Natural killer cell treated with Interleukin-12 subunit alpha and Interleukin-12 subunit beta and Interleukin-15 and Interleukin-18, amount 100 ng/mL, for 72 hours (primary cell): ENCODE measurements around the gene SLC1A2. TPM values are rescaled to one million over a fixed set of nuclear protein-coding genes. Genes with fewer than 3 reads are reported as not detected.

Source experiments
- ATAC-seq, 2 donors: fragments of 150-1000 bp; cut with Tn5 transposase in 1 of 2; sonication (Bioruptor Pico), chemical (Tn5 transposase) in 1 of 2; 2 replicates each; pipeline ENCODE4 v1.10.0; 2021
- DNase-seq: peaks from one replicate; pipeline ENCODE4 v3.0.0; 2022; ENCODE audit warnings: low spot score
- H3K27ac Mint-ChIP-seq, 2 donors: 1 replicate in 1 of 2; 2 replicates in 1 of 2; pipeline ENCODE4 v1.8.0; 2022; ENCODE audit warnings: mixed read lengths in 2 of 2, mild to moderate bottlenecking in 1 of 2, moderate library complexity in 1 of 2
- H3K27me3 Mint-ChIP-seq, 2 donors: 1 replicate in 1 of 2; 2 replicates in 1 of 2; pipeline ENCODE4 v1.8.0; 2022; ENCODE audit warnings: mixed read lengths in 2 of 2
- H3K36me3 Mint-ChIP-seq: one replicate; pipeline ENCODE4 v1.8.0; 2022; ENCODE audit warnings: mixed read lengths
- H3K4me1 Mint-ChIP-seq, 2 donors: 1 replicate in 1 of 2; 2 replicates in 1 of 2; pipeline ENCODE4 v1.8.0; 2022; ENCODE audit warnings: low read depth in 2 of 2, mixed read lengths in 2 of 2, mild to moderate bottlenecking in 1 of 2
- H3K4me3 Mint-ChIP-seq: one replicate; pipeline ENCODE4 v1.8.0; 2022; ENCODE audit warnings: mixed read lengths
- H3K9me3 Mint-ChIP-seq: 2 replicates; pipeline ENCODE4 v1.8.0; 2022; ENCODE audit warnings: mixed read lengths
- total RNA-seq, 2 donors: library from RNA; stranded (reverse); gene quantifications; one replicate each; pipeline ENCODE4 v1.2.3, GENCODE V29; 2022

The SLC1A2 gene
- total RNA-seq, 2 donors from 2014 or later, result 0.12 TPM; not detected in 1

DNA sequence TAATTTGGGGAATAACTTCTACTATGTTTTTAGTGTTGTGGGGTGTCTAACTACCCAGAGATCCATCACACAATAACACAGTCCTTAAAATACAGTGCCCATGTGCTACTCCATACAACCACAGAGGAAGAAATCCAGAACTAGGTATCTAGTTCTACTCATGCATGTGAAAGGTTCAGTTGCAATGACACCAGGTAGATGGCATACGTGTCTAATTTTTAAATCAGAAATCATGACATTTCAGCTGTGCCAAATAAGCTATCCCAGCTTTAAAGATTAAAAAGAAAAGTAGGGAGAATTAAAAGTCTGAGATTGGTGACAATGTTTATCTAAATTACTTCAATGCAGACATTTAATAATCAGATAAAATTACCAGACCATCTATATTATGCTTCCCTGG is 158.2 kb downstream of the SLC1A2 start:
- H3K9me3 Mint-ChIP-seq, result no peaks in the 10 kb centered on the region
- peaks cover 12 to 16% of the 10 kb centered on the region in 2 donors for H3K4me1 Mint-ChIP-seq
- H3K4me3 Mint-ChIP-seq, result no peak overlapping the region
- no peaks in the 10 kb centered on the region for H3K36me3 Mint-ChIP-seq
- ATAC-seq (no peak), DNase-seq (no peak)
- no peak overlapping the region for H3K27ac Mint-ChIP-seq
- peaks cover 7% of the 10 kb centered on the region in 2 donors for H3K27me3 Mint-ChIP-seq

DNA sequence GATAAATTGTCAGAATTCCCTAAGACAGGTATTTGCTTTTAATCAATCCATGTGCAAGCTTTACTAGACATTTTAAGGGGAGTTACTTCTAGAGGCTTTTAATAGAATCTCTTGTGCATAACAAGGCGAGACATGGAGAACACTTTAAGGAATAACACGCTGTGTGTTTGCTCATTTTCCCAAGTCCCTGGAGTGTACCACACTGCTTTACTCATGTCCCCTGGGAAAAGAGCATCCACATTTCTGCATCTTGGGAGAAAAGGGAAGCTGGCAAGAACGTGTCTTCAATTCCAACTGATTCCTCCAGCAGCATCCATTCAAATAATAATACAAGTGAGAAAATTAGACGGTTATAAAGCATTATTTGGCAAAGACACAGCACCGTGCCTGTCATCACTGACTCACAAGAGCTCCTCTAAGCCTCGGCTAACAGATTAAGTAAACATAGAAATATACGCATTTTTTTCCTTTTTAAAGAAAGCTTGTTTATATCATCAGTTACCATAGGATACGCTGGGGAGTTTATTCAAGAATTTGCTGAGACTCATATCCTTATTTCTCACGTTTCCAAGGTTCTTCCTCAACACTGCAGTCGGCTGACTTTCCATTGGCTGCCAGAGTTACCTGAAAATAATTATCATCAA is 158.9 kb downstream of the SLC1A2 start:
- Mint-ChIP-seq H3K4me1 (peaks cover 15 to 20% of the 10 kb centered on the region in 2 donors), H3K4me3 (no peak overlapping the region), H3K36me3 (no peaks in the 10 kb centered on the region), H3K27me3 (peaks cover 7% of the 10 kb centered on the region in 2 donors), H3K9me3 (no peaks in the 10 kb centered on the region), H3K27ac (no peak overlapping the region)
- ATAC-seq (no peak), DNase-seq (no peak)

DNA sequence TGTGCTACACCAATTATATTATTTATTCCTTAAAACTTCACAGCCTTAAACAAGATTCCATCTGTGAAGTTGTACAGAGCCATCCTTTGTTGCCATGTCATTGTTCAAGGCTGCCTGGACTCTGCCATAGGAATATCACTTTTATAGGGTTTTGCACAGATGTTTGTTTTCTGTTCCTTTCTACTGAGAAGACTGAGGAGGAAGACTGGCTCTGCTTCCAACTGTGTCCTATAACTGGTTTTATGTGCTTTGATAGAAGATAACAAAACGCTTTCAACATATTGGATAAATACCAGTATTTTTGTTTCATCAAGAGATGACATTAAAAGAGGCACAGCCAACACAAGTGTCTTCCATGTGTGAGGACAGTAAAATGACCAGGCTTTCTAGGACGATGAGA is 159.8 kb downstream of the SLC1A2 start:
- H3K27ac Mint-ChIP-seq, result no peak overlapping the region
- peaks cover 7% of the 10 kb centered on the region in 2 donors for H3K27me3 Mint-ChIP-seq
- H3K36me3 Mint-ChIP-seq, result no peaks in the 10 kb centered on the region
- H3K9me3 Mint-ChIP-seq, result peaks cover 3% of the 10 kb centered on the region
- DNase-seq, result no peak
- ATAC-seq, result no peak
- no peak overlapping the region for H3K4me3 Mint-ChIP-seq
- peaks cover 20% of the 10 kb centered on the region in 2 donors for H3K4me1 Mint-ChIP-seq

DNA sequence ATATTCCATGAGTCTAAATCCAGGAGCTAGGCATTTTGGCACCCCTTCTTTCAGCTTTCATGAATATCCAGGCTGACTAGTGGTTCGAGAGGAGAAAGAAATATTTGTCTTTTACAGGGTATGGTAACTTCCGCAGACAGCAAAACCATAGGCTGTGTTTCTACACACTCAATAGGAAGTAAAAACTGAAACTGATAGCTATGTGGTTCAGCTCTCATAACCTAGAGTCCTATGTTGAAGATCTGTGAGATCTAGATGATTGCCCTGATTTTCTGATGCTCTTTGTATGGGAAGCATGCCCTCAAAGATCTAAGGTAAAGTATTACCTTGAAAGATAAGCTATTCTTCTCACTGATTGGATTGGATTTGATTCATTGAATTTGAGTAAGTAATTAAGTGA is 162.1 kb downstream of the SLC1A2 start:
- Mint-ChIP-seq H3K27ac (peak overlapping the region; percentile 40 to 43), H3K27me3 (peaks cover 7% of the 10 kb centered on the region in 2 donors), H3K36me3 (no peaks in the 10 kb centered on the region), H3K4me3 (peak overlapping the region; percentile 68), H3K4me1 (peaks cover 20% of the 10 kb centered on the region in 2 donors), H3K9me3 (peaks cover 3% of the 10 kb centered on the region)
- peak; percentile 88 for ATAC-seq
- no peak for DNase-seq

DNA sequence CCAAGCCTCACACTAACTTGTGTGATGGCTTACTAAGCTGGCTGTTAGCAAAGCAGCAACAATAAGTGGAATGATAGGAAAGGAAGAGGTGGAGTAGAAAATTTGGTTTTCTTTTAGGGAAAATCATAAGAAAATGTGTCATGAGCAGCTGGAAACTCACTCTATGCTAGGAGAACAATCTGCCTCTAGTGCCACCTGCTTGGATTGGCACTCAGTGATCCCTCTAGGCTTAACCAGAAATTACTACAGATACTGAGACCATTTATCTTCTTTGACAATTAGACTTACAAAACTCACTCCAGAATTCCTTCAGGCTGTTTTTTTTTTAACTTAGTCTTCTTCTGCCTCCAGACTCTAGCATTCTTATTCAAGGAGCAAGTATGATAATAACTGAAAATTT is 163.1 kb downstream of the SLC1A2 start:
- Mint-ChIP-seq H3K4me3 (peak overlapping the region; percentile 35), H3K9me3 (peaks cover 3% of the 10 kb centered on the region), H3K36me3 (no peaks in the 10 kb centered on the region), H3K4me1 (peaks cover 20% of the 10 kb centered on the region in 2 donors), H3K27me3 (peaks cover 7% of the 10 kb centered on the region in 2 donors), H3K27ac (peak overlapping the region in 1 of 2 donors; percentile 43)
- ATAC-seq (no peak), DNase-seq (no peak)

DNA sequence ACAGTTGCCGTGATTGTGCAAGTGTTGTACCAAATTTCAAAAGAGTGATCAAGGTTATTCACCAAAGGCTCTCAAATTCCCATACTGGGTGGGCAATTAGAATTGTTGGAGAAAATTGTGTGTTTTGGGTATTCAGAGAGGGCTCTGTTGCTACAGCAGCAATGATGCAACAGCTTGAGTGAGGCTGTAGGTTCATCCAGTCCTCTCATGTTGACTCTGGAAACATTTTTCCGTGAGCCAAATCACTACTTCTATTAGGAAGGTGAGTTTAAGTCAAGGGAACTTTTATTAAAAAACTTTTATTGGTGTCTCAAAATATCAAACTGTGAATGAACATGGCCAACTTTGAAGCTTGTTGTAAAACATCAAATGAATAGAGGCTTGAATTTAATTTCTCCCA is 163.8 kb downstream of the SLC1A2 start:
- ATAC-seq (no peak), DNase-seq (no peak)
- Mint-ChIP-seq H3K27ac (peak overlapping the region in 1 of 2 donors; percentile 43), H3K9me3 (peaks cover 3% of the 10 kb centered on the region), H3K27me3 (peaks cover 4 to 5% of the 10 kb centered on the region in 2 donors), H3K4me1 (peaks cover 20% of the 10 kb centered on the region in 2 donors), H3K4me3 (no peak overlapping the region), H3K36me3 (no peaks in the 10 kb centered on the region)

DNA sequence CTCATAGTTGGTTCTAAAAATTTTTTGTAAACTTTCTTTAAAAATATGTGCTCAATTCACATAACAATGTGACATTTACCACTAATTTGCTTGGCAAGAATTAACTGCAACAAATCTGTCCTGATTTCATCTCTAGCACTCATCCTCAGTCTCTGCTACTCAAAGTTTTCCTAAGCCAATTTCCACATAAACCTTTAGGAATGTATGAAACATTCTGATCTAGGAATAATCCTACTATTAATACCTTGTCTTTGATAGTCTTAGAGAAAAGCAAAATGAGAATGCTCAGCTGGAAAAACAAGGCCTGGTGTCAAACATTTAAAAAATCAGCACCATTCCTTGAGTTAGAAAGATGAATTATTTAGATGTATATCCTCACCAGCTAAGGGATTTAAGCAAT is 166.1 kb downstream of the SLC1A2 start:
- no peak for DNase-seq
- Mint-ChIP-seq H3K4me1 (peaks cover 22 to 25% of the 10 kb centered on the region in 2 donors), H3K4me3 (no peak overlapping the region), H3K36me3 (no peaks in the 10 kb centered on the region), H3K27ac (no peak overlapping the region), H3K27me3 (no peaks in the 10 kb centered on the region), H3K9me3 (peaks cover 3% of the 10 kb centered on the region)
- ATAC-seq, result no peak

DNA sequence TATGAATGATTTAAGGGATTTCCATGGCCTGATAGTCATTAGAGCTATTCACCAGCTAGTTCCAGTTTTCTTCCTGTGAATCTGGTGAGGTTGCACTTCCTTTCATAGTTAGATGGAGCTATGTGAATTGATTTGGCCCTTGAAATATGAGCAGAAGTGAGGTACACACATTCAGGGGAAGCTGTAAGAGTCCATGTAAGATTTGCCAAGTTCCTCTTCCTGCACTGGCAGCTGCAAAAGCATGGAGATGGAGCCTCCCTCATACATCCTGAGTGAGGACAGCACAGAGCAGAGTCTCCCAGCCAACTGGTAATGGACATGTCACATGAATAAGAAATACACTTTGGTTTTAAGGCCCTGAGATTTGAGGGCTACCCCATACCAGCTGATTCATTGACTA is 168.7 kb downstream of the SLC1A2 start:
- peak overlapping the region in 1 of 2 donors; percentile 47 for H3K27ac Mint-ChIP-seq
- ATAC-seq (no peak), DNase-seq (no peak)
- H3K4me3 Mint-ChIP-seq, result no peak overlapping the region
- H3K36me3 Mint-ChIP-seq, result no peaks in the 10 kb centered on the region
- peaks cover 3% of the 10 kb centered on the region for H3K9me3 Mint-ChIP-seq
- H3K4me1 Mint-ChIP-seq, result peaks cover 15 to 25% of the 10 kb centered on the region in 2 donors
- no peaks in the 10 kb centered on the region for H3K27me3 Mint-ChIP-seq

DNA sequence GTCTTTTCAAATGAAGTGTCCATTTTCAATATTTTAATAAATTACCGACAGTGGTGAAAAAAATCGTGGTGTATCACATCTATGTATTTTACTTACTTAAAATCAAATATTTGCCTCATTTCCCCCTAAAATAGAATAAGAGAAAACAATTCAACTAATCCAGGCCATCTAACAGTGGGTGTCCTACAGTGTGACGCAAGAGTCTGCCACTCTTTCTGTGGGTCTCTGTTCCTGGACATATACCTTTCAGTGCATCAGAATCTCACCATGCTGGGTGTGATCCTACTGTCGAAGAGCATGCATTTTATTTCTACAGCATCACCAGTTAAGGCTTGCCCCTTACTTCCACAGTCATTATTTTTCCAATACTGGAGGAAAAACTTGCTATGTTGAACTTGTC is 169.2 kb downstream of the SLC1A2 start:
- no peaks in the 10 kb centered on the region for H3K27me3 Mint-ChIP-seq

DNA sequence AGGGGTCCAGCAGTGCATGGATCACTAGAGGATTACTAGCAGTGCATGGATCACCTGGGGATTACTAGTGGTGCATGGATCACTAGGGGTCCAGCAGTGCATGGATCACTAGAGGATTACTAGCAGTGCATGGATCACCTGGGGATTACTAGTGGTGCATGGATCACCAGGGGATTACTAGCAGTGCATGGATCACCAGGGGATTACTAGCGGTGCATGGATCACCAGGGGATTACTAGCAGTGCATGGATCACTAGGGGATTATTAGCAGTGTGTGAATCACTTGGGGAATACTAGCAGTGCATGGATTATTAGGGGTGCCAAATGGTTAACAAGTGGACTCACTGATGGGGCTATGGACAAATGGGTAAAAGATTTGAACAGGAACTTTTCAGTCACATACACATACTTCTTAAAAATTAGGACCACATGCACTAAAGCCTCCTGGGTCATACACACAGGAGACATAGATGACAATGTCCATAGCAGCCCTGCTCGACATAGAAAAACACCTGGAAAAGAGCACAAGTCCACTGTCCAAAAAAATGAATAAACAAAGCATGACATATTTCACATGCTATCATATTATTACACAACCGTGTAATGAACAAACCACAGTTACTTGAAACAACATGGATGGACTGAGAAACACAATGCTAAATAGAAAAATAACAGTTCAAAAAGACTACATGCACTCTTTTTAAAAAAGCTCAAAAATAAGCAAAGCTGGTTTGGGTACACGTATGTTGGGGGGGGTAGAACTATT is 170.6 kb downstream of the SLC1A2 start:
- Mint-ChIP-seq H3K27ac (no peak overlapping the region), H3K36me3 (no peaks in the 10 kb centered on the region), H3K9me3 (no peaks in the 10 kb centered on the region), H3K4me3 (no peak overlapping the region), H3K27me3 (no peaks in the 10 kb centered on the region), H3K4me1 (peaks cover 15 to 23% of the 10 kb centered on the region in 2 donors)
- DNase-seq (no peak), ATAC-seq (no peak)

More for the DNA sequence above, 169.2 kb downstream of the SLC1A2 start:
- Mint-ChIP-seq H3K4me1 (peaks cover 15 to 23% of the 10 kb centered on the region in 2 donors), H3K9me3 (peaks cover 1% of the 10 kb centered on the region), H3K4me3 (no peak overlapping the region), H3K36me3 (no peaks in the 10 kb centered on the region), H3K27ac (peak overlapping the region in 1 of 2 donors; percentile 47)
- DNase-seq (no peak), ATAC-seq (no peak)

DNA sequence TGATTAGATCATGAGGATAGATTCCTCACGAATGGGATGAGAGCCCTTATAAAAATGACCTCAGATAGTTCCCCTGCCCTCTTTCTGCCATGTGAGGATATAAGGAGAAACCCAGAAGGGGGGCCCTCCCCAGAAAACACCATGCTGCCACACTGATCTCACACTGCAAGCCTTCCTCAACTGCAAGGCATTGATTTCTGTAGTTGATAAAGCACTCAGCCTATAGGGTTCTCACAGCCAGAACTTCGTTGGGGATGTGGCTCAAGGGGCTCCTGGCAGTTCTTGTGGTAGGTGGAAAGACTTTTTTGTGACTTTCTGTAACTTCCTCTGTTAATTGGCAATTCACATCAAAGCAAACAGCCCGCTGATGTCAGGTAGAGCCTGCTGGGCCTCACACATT is 171.5 kb downstream of the SLC1A2 start:
- peak; percentile 43 to 69 for ATAC-seq
- no peaks in the 10 kb centered on the region for H3K36me3 Mint-ChIP-seq
- peaks cover 19 to 26% of the 10 kb centered on the region in 2 donors for H3K4me1 Mint-ChIP-seq
- peak overlapping the region; percentile 18 for H3K4me3 Mint-ChIP-seq
- no peaks in the 10 kb centered on the region for H3K27me3 Mint-ChIP-seq
- no peaks in the 10 kb centered on the region for H3K9me3 Mint-ChIP-seq
- no peak for DNase-seq
- H3K27ac Mint-ChIP-seq, result peak overlapping the region; percentile 21 to 78

DNA sequence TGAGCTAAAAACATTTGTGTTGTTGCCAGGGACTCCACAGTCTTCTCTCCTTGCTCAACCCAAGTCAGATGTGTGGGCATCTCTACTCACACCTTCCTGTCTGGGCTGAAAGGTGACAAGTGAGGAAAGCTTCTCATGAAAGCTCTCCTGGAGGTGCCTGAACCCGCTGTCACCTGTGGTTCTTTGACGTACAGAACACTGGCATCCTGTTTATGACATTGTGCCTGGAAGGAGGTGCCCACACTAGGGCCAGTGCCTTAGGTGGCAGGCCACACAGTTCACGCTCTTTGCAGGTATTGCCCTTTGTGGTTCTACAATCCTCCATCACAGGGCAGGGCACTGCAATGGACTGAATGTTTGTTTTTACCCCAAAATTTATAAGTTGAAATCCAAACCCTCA is 171.9 kb downstream of the SLC1A2 start:
- no peaks in the 10 kb centered on the region for H3K27me3 Mint-ChIP-seq
- peak overlapping the region; percentile 18 for H3K4me3 Mint-ChIP-seq
- peak overlapping the region; percentile 21 to 78 for H3K27ac Mint-ChIP-seq
- H3K9me3 Mint-ChIP-seq, result no peaks in the 10 kb centered on the region
- peaks cover 24 to 31% of the 10 kb centered on the region in 2 donors for H3K4me1 Mint-ChIP-seq
- peak; percentile 65 for DNase-seq
- peak; percentile 76 to 86 for ATAC-seq
- H3K36me3 Mint-ChIP-seq, result no peaks in the 10 kb centered on the region

DNA sequence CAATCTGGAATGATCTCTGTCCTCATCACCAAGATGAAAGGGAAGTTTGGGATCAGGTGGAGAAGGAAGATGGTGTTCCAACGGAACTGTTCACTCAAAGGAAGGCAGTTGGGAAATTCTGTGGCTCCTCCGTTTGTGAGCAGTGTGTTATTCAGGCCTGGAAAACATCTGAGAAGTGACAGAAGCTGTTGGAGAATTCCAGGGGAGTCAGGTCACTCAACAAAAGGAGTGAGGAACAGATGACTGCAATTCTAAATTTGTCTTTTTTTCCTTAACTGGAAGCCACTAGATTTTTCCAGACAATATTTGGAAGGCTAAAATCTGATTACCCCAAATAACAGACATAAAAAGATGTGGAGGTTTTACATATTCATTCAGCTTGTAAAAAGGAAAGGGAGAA is 172.6 kb downstream of the SLC1A2 start:
- H3K27ac Mint-ChIP-seq, result peak overlapping the region in 1 of 2 donors; percentile 78
- H3K36me3 Mint-ChIP-seq, result no peaks in the 10 kb centered on the region
- H3K27me3 Mint-ChIP-seq, result no peaks in the 10 kb centered on the region
- no peak for DNase-seq
- peaks cover 29 to 35% of the 10 kb centered on the region in 2 donors for H3K4me1 Mint-ChIP-seq
- no peaks in the 10 kb centered on the region for H3K9me3 Mint-ChIP-seq
- ATAC-seq, result no peak
- H3K4me3 Mint-ChIP-seq, result no peak overlapping the region

DNA sequence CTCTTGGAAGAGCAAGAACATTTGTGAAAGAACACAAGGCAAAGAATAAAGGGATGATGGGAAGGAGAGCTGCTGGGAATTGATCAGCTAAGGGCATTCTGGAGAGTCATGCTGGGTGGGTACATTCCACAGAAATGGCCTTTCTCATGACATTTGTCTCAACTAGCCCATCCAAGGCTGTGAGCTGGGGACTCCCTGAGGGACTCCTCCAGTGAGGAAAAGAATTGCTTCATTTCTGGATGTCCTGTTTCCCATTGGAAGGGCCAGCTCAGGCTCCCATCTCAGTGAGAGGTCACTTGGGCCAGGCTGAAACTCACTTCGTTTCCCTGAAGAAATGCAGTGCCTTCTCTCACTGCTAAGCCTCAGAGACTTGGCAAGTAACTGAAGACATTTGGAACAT is 173.6 kb downstream of the SLC1A2 start:
- DNase-seq (no peak), ATAC-seq (no peak)
- no peak overlapping the region for H3K4me3 Mint-ChIP-seq
- peaks cover 29 to 39% of the 10 kb centered on the region in 2 donors for H3K4me1 Mint-ChIP-seq
- no peak overlapping the region for H3K27ac Mint-ChIP-seq
- no peaks in the 10 kb centered on the region for H3K27me3 Mint-ChIP-seq
- H3K9me3 Mint-ChIP-seq, result no peaks in the 10 kb centered on the region
- no peaks in the 10 kb centered on the region for H3K36me3 Mint-ChIP-seq
